Measurements from ENCODE around the gene U2AF2. TPM values are rescaled to one million over a fixed set of nuclear protein-coding genes. Genes with fewer than 3 reads are reported as not detected.

The U2AF2 gene
- total RNA-seq, 2 experiments from 2014 or later: 239 to 281 TPM

DNA sequence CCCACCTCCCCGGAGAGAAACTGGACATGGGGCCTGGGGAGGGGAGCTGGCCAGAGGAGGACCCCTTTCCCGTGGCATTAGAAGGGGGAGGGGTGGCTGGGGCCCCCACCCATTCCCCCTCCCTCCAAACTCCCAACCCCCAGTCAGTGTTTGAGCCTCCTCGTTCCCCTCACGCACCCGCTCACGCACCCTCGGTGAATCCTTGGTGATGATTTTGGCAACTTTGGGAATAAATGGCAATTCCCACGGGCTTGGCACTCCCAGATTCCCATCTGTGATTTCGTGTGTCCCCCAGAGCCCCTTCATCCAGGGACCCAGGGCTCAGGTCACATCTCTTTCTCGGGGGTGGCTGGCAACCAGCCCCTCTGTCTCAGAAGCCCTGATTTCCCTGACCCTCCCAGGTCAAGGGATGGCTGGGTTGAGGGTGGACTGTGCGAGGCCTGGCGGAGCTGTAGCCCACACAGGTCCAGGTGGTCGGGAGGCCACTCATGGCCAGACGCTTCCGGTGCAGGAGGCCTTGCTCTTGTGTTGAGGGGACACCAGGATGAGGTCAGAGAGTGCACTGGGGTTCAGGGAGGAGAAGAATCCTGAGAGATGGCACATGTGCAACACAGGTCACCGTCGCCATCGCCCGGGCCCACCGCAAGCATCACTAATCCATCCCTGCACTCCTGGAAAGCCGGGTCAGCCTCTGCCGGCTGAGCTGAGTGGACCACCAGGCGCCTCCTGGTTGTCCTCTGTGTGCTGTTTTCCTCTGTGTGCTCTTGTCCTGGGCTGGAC lies 40.9 kb downstream of the U2AF2 start:
- Mint-ChIP-seq H3K4me3 (no peak overlapping the region), H3K36me3 (ENCODE audit: low read depth) (peaks cover 21% of the 10 kb centered on the region), H3K27ac (no peak overlapping the region), H3K4me1 (no peaks in the 10 kb centered on the region), H3K9me3 (no peaks in the 10 kb centered on the region), H3K27me3 (no peaks in the 10 kb centered on the region)
- ChIA-PET CTCF (no interaction called here), POLR2A (no interaction called here)
- DNase-seq: no peak

GRCh38 chr19:55696301-55697068 lies 41.6 kb downstream of the U2AF2 start:
- Mint-ChIP-seq H3K36me3 (ENCODE audit: low read depth) (peaks cover 23% of the 10 kb centered on the region), H3K4me1 (peaks cover 1% of the 10 kb centered on the region), H3K4me3 (no peak overlapping the region), H3K27ac (no peak overlapping the region), H3K9me3 (no peaks in the 10 kb centered on the region), H3K27me3 (no peaks in the 10 kb centered on the region)
- POLR2A ChIA-PET: no interaction called here
- DNase-seq: no peak
- CTCF ChIA-PET: no interaction called here

DNA sequence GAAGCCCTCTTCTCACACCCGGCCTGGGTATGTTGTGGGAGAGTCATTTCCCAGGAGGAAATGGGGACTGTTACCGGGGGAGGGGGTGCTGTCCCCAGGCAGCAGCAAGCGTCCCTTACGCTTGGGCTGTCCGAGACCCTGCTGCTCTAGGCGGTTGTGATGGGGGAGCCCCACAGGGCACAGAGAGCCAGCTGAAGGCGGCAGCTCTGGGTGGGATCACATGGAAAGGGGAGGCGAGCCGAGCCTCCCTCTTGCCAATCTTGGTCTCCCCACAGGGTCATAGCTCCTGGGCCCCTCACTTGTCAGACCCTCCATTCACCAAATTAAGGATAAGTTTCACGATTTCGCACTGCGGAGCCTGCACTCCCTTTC lies 42.2 kb downstream of the U2AF2 start:
- no peaks in the 10 kb centered on the region for H3K27me3 Mint-ChIP-seq
- CTCF ChIA-PET: no interaction called here
- no peaks in the 10 kb centered on the region for H3K9me3 Mint-ChIP-seq
- peaks cover 25% of the 10 kb centered on the region for H3K36me3 Mint-ChIP-seq (ENCODE audit: low read depth)
- peaks cover 3% of the 10 kb centered on the region for H3K4me1 Mint-ChIP-seq
- POLR2A ChIA-PET: no interaction called here
- H3K27ac Mint-ChIP-seq: peak overlapping the region; percentile 11
- no peak overlapping the region for H3K4me3 Mint-ChIP-seq
- no peak for DNase-seq

DNA sequence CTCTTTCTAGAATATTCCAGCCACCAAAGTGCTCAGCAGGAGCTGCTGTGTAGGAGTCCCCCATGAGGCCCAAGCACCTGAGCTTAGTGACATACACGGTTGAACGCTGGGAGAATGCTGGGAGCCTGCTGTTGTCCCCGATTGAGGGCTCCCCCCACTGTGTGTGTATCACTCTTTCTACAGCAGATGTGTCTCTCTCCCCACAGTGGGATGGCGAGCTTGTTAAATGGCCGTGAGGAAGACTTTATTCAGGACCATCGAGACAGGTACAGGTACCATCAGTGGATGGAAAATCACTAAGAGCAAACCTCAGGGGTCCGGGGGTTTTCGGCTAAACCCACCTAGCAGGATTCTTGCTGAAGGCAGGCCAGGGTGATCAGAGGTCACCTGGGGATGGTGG lies 42.9 kb downstream of the U2AF2 start:
- Mint-ChIP-seq H3K9me3 (no peaks in the 10 kb centered on the region), H3K27me3 (no peaks in the 10 kb centered on the region), H3K4me3 (no peak overlapping the region), H3K36me3 (ENCODE audit: low read depth) (peaks cover 25% of the 10 kb centered on the region), H3K27ac (peak overlapping the region; percentile 11), H3K4me1 (peaks cover 3% of the 10 kb centered on the region)
- DNase-seq: no peak
- ChIA-PET POLR2A (no interaction called here), CTCF (no interaction called here)

GRCh38 chr19:55698256-55698655 lies 43.4 kb downstream of the U2AF2 start:
- Mint-ChIP-seq H3K4me3 (no peak overlapping the region), H3K27ac (no peak overlapping the region), H3K27me3 (no peaks in the 10 kb centered on the region), H3K4me1 (peaks cover 3% of the 10 kb centered on the region), H3K36me3 (ENCODE audit: low read depth) (peaks cover 24% of the 10 kb centered on the region), H3K9me3 (no peaks in the 10 kb centered on the region)
- CTCF ChIA-PET: no interaction called here
- POLR2A ChIA-PET: no interaction called here
- DNase-seq: no peak

DNA sequence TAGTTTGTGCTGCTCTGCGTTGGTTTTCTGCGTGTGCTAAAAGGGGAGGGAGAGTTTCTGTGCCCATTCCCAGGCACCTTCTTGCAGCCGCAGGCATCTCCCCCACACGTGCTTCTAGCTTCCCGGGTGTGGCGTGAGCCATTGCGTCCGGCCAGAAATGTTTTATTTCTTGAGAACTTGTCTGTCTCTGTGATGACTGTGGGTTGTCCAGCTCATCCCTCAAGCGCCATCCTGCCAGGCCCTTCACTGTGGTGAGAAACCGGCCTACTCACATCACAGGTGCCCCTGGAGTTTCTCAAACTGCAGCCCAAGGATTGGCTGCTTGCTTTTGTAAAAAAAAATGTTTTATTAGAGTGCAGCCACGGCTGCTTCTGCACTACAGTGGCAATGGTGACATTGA lies 44.4 kb downstream of the U2AF2 start:
- no peak overlapping the region for H3K27ac Mint-ChIP-seq
- H3K4me3 Mint-ChIP-seq: no peak overlapping the region
- H3K36me3 Mint-ChIP-seq (ENCODE audit: low read depth): peaks cover 21% of the 10 kb centered on the region
- H3K27me3 Mint-ChIP-seq: no peaks in the 10 kb centered on the region
- no peak for DNase-seq
- H3K4me1 Mint-ChIP-seq: peaks cover 8% of the 10 kb centered on the region
- POLR2A ChIA-PET: no interaction called here
- CTCF ChIA-PET: no interaction called here
- H3K9me3 Mint-ChIP-seq: no peaks in the 10 kb centered on the region

- Mint-ChIP-seq H3K27ac (no peak overlapping the region), H3K9me3 (no peaks in the 10 kb centered on the region), H3K4me1 (peaks cover 9% of the 10 kb centered on the region), H3K27me3 (no peaks in the 10 kb centered on the region), H3K36me3 (ENCODE audit: low read depth) (peaks cover 25% of the 10 kb centered on the region), H3K4me3 (no peak overlapping the region)
- CTCF ChIA-PET: no interaction called here
- POLR2A ChIA-PET: no interaction called here
- DNase-seq: no peak
These were observed 46.0 kb downstream of the U2AF2 start for GRCh38 chr19:55700813-55701212.

GRCh38 chr19:55702131-55702627 lies 47.3 kb downstream of the U2AF2 start:
- Mint-ChIP-seq H3K27ac (no peak overlapping the region), H3K36me3 (ENCODE audit: low read depth) (peaks cover 25% of the 10 kb centered on the region), H3K4me3 (no peak overlapping the region), H3K9me3 (no peaks in the 10 kb centered on the region), H3K27me3 (no peaks in the 10 kb centered on the region), H3K4me1 (peaks cover 9% of the 10 kb centered on the region)
- DNase-seq: no peak
- ChIA-PET POLR2A (no interaction called here), CTCF (interaction anchor here (0.7 to 1.7 kb wide), 2 partner anchors 9 to 1253 kb away, joined by 3 to 5 read pairs; no protein-coding TSS in a partner anchor)

GRCh38 chr19:55703790-55704215 lies 49.0 kb downstream of the U2AF2 start:
- ChIA-PET CTCF (interaction anchor here (0.7 to 1.7 kb wide), 3 partner anchors 11 to 362 kb away, joined by 3 to 5 read pairs (median 3); no protein-coding TSS in a partner anchor), POLR2A (no interaction called here)
- H3K9me3 Mint-ChIP-seq: no peaks in the 10 kb centered on the region
- no peak overlapping the region for H3K27ac Mint-ChIP-seq
- peaks cover 9% of the 10 kb centered on the region for H3K4me1 Mint-ChIP-seq
- DNase-seq: peak; percentile 39
- H3K27me3 Mint-ChIP-seq: no peaks in the 10 kb centered on the region
- peaks cover 20% of the 10 kb centered on the region for H3K36me3 Mint-ChIP-seq (ENCODE audit: low read depth)
- H3K4me3 Mint-ChIP-seq: no peak overlapping the region

DNA sequence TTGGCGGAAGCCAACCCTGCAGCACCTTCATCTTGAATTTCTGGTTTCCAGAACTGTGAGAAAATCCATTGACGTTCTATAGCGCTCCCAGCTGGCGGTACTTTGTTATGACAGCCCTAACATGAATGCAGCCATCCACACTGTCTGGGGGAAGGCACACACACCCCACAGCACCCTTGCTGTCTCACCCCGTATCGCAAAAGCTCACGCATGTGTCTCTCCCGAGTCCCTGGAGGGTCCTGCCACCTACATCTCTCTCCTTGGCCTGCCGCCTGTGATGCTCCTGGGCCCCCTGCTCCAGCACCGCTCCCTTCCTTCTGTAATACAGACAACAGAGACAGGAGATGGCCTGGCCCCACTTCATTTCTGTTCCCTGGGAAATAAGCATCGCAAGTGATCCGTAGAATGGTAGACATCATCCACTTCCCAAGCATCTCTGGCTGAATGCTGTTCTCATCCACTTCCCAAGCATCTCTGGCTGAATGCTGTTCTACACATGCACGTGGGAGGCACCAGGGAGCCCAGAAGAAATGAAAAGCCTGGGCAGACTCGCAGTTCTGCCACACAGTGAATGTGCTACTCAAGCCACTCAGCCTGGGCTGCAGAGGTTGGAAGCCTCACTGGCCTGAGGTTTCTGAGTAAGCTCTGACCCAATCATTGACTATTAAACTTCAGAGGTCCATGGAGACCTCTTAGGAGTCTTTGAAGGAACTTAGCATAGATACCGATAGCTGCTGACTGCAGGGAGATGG lies 49.8 kb downstream of the U2AF2 start:
- no peak for DNase-seq
- H3K36me3 Mint-ChIP-seq (ENCODE audit: low read depth): peaks cover 16% of the 10 kb centered on the region
- no peak overlapping the region for H3K4me3 Mint-ChIP-seq
- ChIA-PET CTCF (interaction anchor here (0.7 to 1.3 kb wide), 2 partner anchors 72 to 361 kb away, joined by 3 read pairs; no protein-coding TSS in a partner anchor), POLR2A (no interaction called here)
- peaks cover 5% of the 10 kb centered on the region for H3K27me3 Mint-ChIP-seq
- H3K27ac Mint-ChIP-seq: no peak overlapping the region
- peaks cover 9% of the 10 kb centered on the region for H3K4me1 Mint-ChIP-seq
- no peaks in the 10 kb centered on the region for H3K9me3 Mint-ChIP-seq

DNA sequence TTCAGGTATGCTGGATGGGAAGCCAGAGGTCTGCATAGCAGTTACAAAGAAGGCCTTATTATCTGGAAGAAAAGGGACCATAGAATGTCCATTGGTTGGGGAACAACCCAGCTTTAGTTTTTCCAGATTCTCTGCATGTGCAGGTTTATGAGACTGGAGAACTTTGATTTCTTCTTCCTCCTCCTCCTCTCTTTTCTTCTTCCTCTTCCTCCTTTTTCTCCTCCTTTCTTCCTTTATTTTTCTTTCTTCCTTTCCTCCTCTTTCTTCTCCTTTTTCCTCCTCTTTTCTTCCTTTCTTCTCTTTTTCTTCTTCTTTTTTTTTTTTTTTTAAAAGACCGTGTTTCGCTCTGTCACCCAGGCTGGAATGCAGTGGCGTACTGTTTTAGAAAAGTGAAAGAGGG lies 51.1 kb downstream of the U2AF2 start:
- no peaks in the 10 kb centered on the region for H3K9me3 Mint-ChIP-seq
- no peak overlapping the region for H3K4me3 Mint-ChIP-seq
- POLR2A ChIA-PET: no interaction called here
- H3K4me1 Mint-ChIP-seq: peaks cover 9% of the 10 kb centered on the region
- H3K36me3 Mint-ChIP-seq (ENCODE audit: low read depth): peaks cover 13% of the 10 kb centered on the region
- CTCF ChIA-PET: no interaction called here
- peaks cover 7% of the 10 kb centered on the region for H3K27me3 Mint-ChIP-seq
- no peak for DNase-seq
- no peak overlapping the region for H3K27ac Mint-ChIP-seq

DNA sequence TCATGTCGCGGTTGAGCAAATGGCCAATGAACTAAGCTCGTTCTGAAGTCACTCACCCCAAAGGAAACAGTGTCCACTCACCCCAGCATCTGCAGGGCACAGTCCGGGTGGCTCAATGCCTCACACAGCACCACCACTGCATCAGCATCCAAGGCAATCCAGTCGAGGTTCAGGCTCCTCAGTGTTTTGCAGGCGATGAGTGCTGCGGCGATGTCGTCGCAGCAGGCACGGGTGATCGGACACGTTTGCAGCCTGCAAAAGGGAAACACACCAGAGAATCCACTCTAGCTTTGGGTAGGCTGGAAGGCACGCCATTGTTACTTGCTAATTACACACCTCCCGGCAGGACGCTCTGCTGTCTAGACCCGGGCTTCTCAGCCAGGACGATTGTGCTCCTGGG lies 56.9 kb downstream of the U2AF2 start:
- DNase-seq: no peak
- POLR2A ChIA-PET: no interaction called here
- Mint-ChIP-seq H3K4me1 (no peaks in the 10 kb centered on the region), H3K27ac (no peak overlapping the region), H3K4me3 (no peak overlapping the region), H3K9me3 (peaks cover 12% of the 10 kb centered on the region), H3K36me3 (ENCODE audit: low read depth) (peaks cover 3% of the 10 kb centered on the region), H3K27me3 (peaks cover 7% of the 10 kb centered on the region)
- CTCF ChIA-PET: no interaction called here

Measured in activated CD4-positive, alpha-beta T cell treated with anti-CD3 and anti-CD28 coated beads, Interleukin-2, amount 10 ng/mL, durations not matched to agents 7 days and 5 days (primary cell).